ENCODE measurements around the gene SNX4.

Gene SNX4

GRCh38 chr3:125433091-125433534, 86.9 kb downstream of the SNX4 start:
- H3K9me3 ChIP-seq (ENCODE audit: control insufficient read depth, insufficient read depth, low read length), result no peaks in the 10 kb centered on the region
- no peak for TF ChIP-seq CTCF (IDR thresholded peaks at IDR 0.05; ENCODE audit: low read depth, low read length, poor library complexity, severe bottlenecking)
- no peak for TF ChIP-seq EZH2phosphoT487 (IDR thresholded peaks at IDR 0.05; ENCODE audit: borderline replicate concordance, low read length)
- no peak overlapping the region for H3K4me3 ChIP-seq (ENCODE audit: low read length)
- no peaks in the 10 kb centered on the region for H4K20me1 ChIP-seq (ENCODE audit: control insufficient read depth, insufficient read depth, low read depth, low read length)
- H3K27me3 ChIP-seq (ENCODE audit: control insufficient read depth, low read length), result peaks cover 7% of the 10 kb centered on the region
- no peaks in the 10 kb centered on the region for H3K79me2 ChIP-seq (ENCODE audit: control insufficient read depth, low read length)
- H3K36me3 ChIP-seq (ENCODE audit: control insufficient read depth, low read length), result no peaks in the 10 kb centered on the region
- no peak overlapping the region for H3K27ac ChIP-seq (ENCODE audit: low read depth, low read length)
- H3K4me1 ChIP-seq (ENCODE audit: control insufficient read depth, low read length), result no peaks in the 10 kb centered on the region
- no peaks in the 10 kb centered on the region for H3K9me2 ChIP-seq (replicated peaks; ENCODE audit: control insufficient read depth, low read length)
- H3F3A ChIP-seq (ENCODE audit: control insufficient read depth, insufficient read depth), result no peaks in the 10 kb centered on the region
- H3K4me2 ChIP-seq (ENCODE audit: low read length), result no peak overlapping the region

- no peaks in the 10 kb centered on the region for H3K9me3 ChIP-seq (ENCODE audit: control insufficient read depth, insufficient read depth, low read length)
- no peak overlapping the region for H3K4me2 ChIP-seq (ENCODE audit: low read length)
- H3K9me2 ChIP-seq (replicated peaks; ENCODE audit: control insufficient read depth, low read length), result no peaks in the 10 kb centered on the region
- H3K4me3 ChIP-seq (ENCODE audit: low read length), result no peak overlapping the region
- no peak overlapping the region for H3K27ac ChIP-seq (ENCODE audit: low read depth, low read length)
- no peaks in the 10 kb centered on the region for H3K79me2 ChIP-seq (ENCODE audit: control insufficient read depth, low read length)
- H4K20me1 ChIP-seq (ENCODE audit: control insufficient read depth, insufficient read depth, low read depth, low read length), result no peaks in the 10 kb centered on the region
- no peaks in the 10 kb centered on the region for H3F3A ChIP-seq (ENCODE audit: control insufficient read depth, insufficient read depth)
- no peaks in the 10 kb centered on the region for H3K36me3 ChIP-seq (ENCODE audit: control insufficient read depth, low read length)
- H3K4me1 ChIP-seq (ENCODE audit: control insufficient read depth, low read length), result no peaks in the 10 kb centered on the region
- H3K27me3 ChIP-seq (ENCODE audit: control insufficient read depth, low read length), result peaks cover 7% of the 10 kb centered on the region
- TF ChIP-seq EZH2phosphoT487 (IDR thresholded peaks at IDR 0.05; ENCODE audit: borderline replicate concordance, low read length) (no peak), CTCF (IDR thresholded peaks at IDR 0.05; ENCODE audit: low read depth, low read length, poor library complexity, severe bottlenecking) (no peak)
These were observed 87.9 kb downstream of the SNX4 start for GRCh38 chr3:125431912-125432790.

GRCh38 chr3:125431391-125431790, 88.6 kb downstream of the SNX4 start:
- Histone ChIP-seq H3K36me3 (ENCODE audit: control insufficient read depth, low read length) (no peaks in the 10 kb centered on the region), H3F3A (ENCODE audit: control insufficient read depth, insufficient read depth) (no peaks in the 10 kb centered on the region), H4K20me1 (ENCODE audit: control insufficient read depth, insufficient read depth, low read depth, low read length) (no peaks in the 10 kb centered on the region), H3K27me3 (ENCODE audit: control insufficient read depth, low read length) (peaks cover 7% of the 10 kb centered on the region), H3K4me3 (ENCODE audit: low read length) (no peak overlapping the region), H3K27ac (ENCODE audit: low read depth, low read length) (no peak overlapping the region), H3K79me2 (ENCODE audit: control insufficient read depth, low read length) (no peaks in the 10 kb centered on the region), H3K9me2 (replicated peaks; ENCODE audit: control insufficient read depth, low read length) (no peaks in the 10 kb centered on the region), H3K4me1 (ENCODE audit: control insufficient read depth, low read length) (no peaks in the 10 kb centered on the region), H3K9me3 (ENCODE audit: control insufficient read depth, insufficient read depth, low read length) (no peaks in the 10 kb centered on the region), H3K4me2 (ENCODE audit: low read length) (no peak overlapping the region)
- TF ChIP-seq EZH2phosphoT487 (IDR thresholded peaks at IDR 0.05; ENCODE audit: borderline replicate concordance, low read length), result no peak
- TF ChIP-seq CTCF (IDR thresholded peaks at IDR 0.05; ENCODE audit: low read depth, low read length, poor library complexity, severe bottlenecking), result no peak

Measured in DOHH2 (cell line).